Fibroblast of mammary gland (primary cell): ENCODE data around the gene STK10.

ENCODE experiments used
- DNase-seq: peaks from one replicate; pipeline ENCODE4 v3.0.0-alpha.2; 2010; ENCODE audit warnings: low read depth
- H3K4me3 ChIP-seq: 2 replicates; pipeline ENCODE4 v1.5.1; 2011; ENCODE audit warnings: low read depth, mild to moderate bottlenecking, low read length, moderate library complexity; ENCODE audit not compliant: control insufficient read depth
- TF ChIP-seq, protein P1 (sequence below): conservative IDR thresholded peaks from 2 replicates; pipeline ENCODE4 v1.5.1; 2011; ENCODE audit warnings: low read depth, low read length, inconsistent platforms; ENCODE audit not compliant: control insufficient read depth, insufficient read depth

The STK10 gene

DNA sequence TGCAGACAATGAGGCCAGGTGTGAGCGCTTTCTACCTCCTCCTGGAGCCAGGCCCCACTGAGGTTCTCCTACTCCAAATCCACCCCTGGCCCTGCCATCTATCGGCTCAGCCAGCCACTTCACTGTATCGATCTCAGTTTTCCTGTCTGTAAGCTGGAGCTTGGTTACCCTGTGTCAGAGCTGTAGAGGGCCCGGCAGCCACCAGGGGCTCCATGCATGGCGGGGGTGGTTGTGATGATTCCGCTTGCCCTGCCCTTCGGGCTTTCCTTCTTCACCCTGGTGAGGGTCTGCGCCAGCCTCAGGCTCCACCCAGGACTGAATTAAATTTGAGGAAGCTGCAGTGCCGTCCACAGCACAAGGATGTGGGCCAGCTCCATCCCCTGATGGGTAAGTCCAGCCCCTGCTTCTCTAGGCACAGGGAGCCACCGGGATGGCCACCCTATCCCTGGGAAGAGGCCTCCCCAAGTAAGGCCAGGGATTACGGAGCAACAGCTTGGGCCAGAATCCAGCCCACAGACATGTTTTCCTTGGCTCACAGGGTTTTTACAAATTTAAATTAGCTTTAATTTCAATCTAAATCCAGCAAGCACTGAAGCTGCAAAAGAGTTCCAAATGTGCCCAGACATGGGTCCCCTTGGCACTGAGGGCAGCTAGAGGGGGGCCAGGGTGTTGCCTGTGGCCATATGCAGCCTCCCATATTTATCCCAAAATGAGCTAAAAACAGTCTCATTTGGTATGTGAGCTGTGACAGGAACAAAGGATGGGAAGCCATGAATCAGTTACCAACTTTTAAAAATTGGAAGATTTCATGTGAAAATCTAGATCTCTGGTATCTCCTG, 92.4 kb downstream of the STK10 start:
- DNase-seq, result no peak
- H3K4me3 ChIP-seq, result no peak overlapping the region
- TF ChIP-seq, protein P1, sequence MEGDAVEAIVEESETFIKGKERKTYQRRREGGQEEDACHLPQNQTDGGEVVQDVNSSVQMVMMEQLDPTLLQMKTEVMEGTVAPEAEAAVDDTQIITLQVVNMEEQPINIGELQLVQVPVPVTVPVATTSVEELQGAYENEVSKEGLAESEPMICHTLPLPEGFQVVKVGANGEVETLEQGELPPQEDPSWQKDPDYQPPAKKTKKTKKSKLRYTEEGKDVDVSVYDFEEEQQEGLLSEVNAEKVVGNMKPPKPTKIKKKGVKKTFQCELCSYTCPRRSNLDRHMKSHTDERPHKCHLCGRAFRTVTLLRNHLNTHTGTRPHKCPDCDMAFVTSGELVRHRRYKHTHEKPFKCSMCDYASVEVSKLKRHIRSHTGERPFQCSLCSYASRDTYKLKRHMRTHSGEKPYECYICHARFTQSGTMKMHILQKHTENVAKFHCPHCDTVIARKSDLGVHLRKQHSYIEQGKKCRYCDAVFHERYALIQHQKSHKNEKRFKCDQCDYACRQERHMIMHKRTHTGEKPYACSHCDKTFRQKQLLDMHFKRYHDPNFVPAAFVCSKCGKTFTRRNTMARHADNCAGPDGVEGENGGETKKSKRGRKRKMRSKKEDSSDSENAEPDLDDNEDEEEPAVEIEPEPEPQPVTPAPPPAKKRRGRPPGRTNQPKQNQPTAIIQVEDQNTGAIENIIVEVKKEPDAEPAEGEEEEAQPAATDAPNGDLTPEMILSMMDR, result no peak

DNA sequence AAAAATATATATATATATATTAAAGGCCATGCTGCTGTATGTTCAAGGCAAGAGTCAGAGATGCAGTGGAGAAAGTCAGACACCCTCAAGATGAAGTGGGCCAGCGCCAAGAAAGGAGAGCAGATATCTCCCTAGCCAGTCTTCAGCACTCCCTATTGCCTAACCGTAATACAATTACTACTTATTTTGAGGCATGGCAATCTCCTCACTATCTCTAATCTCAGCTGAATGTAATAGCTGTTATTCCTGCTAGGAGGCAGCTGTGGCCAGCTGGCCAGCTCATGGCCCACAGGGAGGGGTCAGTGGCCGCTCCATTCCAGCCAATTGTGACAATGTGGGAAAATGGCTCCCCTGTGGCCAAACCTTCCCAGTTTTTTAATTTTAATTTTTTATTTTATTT, 94.1 kb downstream of the STK10 start:
- TF ChIP-seq, protein P1, result no peak
- DNase-seq, result no peak

DNA sequence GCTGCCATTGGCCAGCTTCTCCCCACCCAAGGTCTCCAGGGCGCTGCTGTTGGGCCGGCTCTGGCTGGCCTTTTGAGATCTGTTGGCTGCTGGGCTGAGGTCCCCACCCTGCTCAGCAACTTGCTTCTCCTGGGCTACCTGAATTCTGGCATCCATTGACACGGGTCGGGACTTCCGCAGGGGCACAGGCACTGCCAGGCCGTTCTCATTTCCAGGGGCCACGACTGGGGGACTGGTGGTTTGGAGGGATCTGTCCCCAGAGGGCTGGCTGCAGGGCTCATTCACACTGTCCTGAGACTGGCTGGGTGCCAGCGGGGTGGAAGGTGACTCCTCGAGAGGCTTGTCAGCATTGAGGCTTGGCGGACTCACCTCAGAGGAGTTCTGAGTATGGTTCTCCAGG, 94.5 kb downstream of the STK10 start:
- TF ChIP-seq, protein P1, result no peak
- H3K4me3 ChIP-seq, result no peak overlapping the region
- DNase-seq, result no peak

More for the DNA sequence above, 94.1 kb downstream of the STK10 start:
- no peak overlapping the region for H3K4me3 ChIP-seq

DNA sequence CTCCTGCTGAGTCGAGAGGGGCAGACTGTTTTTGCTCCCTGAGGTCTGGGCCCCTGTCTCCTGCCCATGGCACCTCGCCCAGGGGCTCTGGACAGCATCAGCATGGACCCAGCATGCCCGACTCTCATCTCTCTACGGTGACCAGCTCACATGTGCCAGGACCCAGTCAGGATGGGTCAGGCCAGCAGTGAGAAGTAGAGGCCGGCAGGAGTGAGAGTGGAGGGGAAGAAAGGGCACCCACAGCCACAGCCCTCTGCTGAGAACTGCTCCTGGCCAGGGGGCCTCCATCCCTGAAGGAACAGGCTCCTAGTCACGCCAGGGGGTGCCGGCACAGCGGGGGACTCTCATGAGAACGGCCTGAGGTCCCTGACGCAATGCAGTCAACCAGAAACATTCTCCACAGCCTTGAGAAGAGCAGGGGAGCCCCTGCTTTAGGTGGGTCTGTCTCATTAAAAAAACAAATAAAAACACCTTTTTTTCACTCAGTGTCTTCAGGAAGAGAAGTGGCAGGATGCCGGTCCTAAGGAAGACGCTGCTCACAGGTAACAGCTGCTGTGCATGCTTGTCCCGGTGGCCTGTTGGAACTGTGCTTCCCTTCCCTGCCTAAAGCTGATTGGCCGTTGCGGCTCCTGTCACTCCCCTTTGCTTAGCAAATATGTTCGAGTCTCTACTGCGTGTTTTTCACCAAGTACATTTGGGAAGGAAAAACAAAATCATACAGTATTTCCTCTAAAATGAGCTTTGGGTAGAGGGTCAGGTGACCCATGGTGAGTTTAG, 95.9 kb downstream of the STK10 start:
- TF ChIP-seq, protein P1, result no peak
- no peak for DNase-seq
- H3K4me3 ChIP-seq, result no peak overlapping the region

DNA sequence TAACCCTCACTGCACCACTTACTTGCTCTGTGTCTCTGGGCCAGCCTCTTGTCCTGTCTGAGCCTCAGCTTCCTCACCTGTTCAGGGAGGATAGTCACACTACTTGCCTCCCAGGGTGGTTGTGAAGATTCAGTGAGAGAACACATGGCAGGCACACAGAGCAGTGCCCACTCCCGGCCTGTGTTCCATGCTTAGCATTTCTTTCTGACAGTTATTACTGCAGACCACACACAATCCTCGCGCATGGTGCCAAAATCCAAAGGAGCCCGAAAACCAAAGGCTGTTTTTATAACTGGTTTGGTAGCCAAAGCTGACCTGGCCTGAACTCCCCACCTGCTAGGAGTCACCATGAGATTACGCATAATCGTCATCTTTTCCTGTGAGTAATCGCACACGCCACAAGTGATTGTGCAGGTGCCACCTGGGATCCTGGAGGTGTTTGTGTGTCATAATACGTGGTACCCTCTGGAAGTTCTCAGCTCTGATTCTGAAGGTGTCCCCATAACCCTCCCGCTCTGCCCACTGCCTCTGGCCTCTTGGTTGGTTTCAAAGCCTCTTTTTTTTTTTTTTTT, 97.0 kb downstream of the STK10 start:
- H3K4me3 ChIP-seq, result no peak overlapping the region
- DNase-seq, result no peak
- TF ChIP-seq, protein P1, result no peak

DNA sequence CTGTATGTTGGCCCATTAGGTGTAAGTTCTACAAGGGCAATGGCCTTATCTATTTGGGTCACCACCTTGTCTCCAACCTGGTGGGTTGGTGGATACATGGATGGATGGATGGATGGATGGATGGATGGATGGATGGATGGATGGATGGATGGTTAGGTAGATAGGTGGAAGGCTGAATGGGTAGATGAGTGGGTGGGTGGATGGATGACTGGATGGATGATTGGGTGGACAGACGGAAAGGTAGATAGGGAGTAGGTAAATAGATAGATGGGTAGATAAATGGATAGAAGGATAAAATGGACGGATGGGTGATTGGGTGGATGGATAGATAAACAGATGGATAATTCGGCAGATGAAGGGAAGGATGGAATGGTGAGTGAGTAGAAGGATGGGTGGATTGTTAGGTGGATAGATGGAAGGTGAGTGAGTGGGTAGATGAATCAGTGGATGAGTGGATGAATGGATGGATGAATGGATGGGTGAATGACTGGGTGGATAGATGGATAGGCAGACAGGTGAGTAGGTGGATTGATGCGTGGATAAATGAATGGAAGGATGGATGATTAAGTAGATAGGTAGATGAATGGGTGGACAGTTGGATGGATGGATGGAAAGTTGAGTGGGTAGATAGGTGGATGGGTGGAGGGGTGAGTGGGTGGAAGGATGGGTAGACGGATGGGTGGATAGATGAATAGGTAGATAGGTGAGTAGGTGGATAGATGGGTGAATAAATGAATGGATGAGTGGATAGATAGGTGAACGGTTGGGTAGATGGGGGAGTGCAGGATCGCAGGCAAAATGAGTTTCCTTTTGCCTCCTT, 98.5 kb downstream of the STK10 start:
- DNase-seq, result no peak
- TF ChIP-seq, protein P1, result no peak
- H3K4me3 ChIP-seq, result no peak overlapping the region
